CD4-positive, alpha-beta T cell treated with Interleukin-17A for 1 hour (primary cell): ENCODE measurements around the gene FRK.
"Not testable (repeated sequence)": the region's sequence is repeated elsewhere in the genome, so short reads cannot be mapped to it uniquely, and the experiment has no call there.

ENCODE experiments used
- DNase-seq: peaks from one replicate; pipeline ENCODE4 v3.0.0-alpha.2; 2020

Gene FRK

DNA sequence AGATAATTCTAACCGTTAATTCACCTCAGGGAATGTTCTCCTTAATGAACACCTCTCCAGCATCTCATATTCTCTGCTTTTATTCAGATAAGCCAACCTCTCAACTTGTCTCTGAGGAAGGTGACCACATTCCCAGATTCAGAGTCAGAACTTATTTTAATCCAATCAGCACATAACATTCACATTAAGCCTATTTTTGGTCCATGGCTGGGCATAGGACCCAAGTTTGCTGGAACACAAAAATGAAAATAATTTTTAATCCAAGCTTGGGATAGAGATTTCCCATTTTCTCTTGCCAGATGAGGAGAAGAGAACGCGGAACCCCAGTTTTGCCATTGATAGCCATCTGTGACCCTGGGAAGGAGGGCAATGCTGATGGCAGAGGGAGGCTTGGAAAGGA, 126.5 kb downstream of the FRK start:
- DNase-seq: no peak

DNA sequence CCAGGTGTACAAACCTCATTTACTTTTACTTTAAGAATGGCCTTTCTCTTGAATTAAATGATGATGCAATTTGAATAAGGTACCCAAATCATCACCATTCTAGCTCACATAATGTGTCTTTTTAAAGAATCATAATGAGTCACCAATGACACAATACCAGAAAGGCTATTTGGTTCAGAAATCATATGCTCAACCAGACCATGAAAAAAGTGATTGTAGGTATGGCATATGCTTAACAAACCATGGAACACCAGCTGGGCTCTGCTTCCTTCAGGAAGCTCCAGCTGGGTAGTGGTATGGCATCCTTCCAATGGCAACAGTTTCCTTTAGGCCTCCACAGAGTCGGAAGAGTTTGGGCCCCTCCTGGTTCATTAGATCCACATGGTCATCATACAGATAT, 128.2 kb downstream of the FRK start:
- no peak for DNase-seq

- DNase-seq: not testable (repeated sequence)
Observed at GRCh38 chr6:115928000-115928399, 132.7 kb downstream of the FRK start.

- DNase-seq: no peak
Observed at GRCh38 chr6:115922971-115923370, 137.7 kb downstream of the FRK start.

GRCh38 chr6:115914098-115914497, 146.6 kb downstream of the FRK start:
- no peak for DNase-seq

- no peak for DNase-seq
Observed at GRCh38 chr6:115909923-115910546, 150.7 kb downstream of the FRK start.

DNA sequence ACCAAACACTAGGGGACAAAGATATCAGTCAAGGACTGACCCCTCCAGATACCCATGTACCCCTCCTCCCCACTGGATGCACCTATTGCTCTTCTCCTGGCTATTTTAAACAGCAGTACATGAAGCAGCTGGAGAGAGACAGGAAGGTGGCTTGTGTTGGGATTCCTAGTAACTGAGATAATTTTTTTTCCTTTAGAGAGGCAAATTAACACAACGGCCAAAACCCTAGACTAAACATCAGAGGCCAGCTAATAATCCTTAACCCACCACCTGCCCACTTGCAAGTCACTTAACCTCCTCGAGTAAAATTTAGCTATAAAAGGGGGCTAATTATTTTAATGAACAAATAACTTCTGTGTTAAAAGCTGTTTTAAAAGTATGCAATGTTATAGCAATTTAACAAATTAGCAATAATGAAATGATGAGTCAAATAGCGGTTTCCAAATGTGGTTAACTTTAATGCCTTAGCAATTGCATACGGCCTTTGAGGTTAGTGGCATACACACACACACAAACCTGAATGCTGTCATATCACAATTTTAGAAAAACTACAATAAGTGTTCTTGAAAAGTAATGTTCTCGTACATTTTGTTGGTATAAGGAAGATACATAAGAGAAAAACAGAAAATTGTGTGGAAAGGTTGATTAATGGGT, 151.7 kb downstream of the FRK start:
- DNase-seq: no peak

DNA sequence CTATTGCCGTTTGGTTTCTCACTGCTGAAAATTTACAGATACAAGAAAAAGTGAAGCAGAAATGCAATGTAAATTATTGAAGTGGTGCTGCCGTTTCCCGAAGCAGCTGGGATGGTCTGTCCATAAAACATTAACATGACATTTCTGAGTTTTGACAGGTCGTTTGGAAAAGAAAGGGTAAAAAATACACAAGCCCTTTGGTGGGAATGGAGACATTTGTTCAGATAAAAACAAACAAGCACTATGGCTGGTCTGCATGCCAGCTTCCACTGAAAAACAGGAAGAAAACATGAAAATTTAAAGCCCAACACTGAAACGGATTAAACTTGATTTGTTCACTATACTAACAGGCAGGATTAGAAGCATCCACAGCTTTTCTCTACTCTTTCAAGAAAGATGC, 155.2 kb downstream of the FRK start:
- DNase-seq: no peak

DNA sequence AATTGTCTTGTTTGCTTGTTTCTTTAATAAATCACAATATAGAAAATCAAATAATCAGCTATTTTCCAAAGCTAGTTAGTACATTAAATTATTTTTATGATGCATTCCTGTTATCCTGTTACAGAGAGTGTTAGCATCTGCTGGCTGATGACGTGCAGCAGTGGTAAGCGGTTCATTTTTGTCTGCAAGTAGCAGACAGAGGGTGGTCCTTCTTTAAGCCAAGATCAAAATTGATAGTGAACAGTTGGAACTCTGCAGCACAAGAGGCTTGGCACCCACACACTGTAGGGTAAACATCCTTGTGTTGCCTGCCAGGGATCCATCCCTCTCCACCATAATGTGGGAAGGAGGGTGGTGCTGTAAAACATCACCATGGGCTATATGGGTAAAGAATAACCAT, 158.3 kb downstream of the FRK start:
- DNase-seq: no peak

DNA sequence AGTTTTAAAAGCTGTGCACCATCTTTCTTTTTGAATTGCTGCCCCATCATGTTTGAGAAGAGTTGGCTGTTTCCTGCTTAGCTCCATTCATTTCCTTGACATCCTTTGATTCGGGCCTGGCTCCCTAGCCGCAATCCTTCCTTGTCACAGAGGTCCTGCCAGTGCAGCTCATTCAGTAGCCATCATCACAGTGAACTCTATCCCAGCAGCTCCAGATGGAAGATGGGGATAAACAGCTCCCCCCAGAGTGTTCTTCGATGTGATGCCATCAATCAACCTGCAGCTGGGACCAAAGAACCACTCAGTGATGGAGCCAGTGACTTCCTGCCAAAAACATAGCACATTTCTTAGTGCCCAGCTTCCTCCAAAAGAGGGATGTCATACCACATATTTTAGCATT, 158.8 kb downstream of the FRK start:
- DNase-seq: no peak

DNA sequence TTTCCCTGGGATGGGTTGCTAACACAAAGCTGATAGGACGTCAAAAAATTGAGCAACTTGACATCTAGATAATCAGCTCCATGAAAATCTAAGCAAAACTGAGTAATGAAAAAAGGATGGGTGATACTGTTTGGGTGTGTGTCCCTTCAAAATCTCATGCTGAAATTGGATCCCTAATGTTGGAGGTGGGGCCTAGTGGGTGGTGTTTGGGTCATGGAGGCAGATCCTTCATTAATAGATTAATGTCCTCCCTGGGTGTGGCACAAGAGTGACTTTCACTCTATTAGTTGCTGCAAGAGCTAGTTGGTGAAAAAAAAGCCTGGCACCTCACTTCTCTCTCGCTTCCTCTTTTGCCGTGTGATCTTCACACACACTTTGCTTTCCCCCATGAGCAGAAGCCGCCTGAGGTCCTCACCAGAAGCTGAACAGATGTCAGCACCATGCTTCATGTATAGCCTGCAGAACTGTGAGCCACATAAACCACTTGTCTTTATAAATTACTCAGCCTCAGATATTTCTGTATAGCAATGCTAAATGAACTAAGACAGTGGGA, 160.9 kb downstream of the FRK start:
- DNase-seq: no peak

GRCh38 chr6:115898246-115898645, 162.4 kb downstream of the FRK start:
- no peak for DNase-seq

GRCh38 chr6:115896538-115897129, 164.1 kb downstream of the FRK start:
- DNase-seq: no peak

- DNase-seq: no peak
Observed at GRCh38 chr6:115894426-115894992, 166.2 kb downstream of the FRK start.

DNA sequence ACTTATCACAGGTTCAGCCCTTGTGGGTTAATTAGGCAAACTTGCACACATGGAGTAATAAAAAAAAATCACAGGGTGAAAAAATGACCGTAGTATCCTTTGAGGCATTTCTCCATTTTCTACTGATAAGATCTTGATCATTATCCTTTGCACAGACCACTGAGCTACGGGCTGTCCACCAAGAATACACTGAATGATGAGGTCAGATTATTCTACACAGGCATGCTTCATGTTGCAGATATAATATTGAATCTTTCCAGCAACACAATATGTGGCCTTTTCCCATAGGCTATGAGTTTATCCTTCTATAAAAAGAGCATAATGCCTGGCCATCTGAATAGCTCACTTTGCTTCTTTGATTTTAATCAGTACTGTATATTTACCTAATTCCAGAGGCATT, 168.9 kb downstream of the FRK start:
- no peak for DNase-seq

DNA sequence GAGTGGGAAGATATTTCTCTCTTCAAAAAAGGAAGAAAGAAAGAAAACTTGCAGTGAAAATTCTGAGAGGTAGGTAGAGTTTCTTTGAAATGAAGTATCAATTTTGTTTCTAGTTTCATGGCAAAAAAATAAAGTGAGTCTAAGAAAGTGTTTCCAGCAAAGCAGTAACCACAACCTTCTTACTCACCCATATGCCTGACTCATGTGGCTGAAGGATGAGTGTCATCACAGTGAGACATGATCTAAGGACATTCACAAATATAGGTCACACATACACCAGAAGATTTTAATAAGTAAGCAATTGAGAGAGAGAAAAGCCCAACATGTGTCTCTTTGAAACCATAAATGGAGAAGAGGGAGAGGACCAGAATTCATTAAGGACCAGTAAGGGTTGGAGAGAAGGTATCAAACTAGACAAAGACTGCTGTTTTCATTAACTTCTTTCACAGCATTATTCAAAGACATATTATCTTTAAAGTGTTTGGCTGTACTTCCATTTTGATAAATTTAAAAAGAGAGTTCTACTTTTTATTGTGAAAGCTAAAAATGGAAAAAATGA, 169.5 kb downstream of the FRK start:
- no peak for DNase-seq

- no peak for DNase-seq
Observed at GRCh38 chr6:115890238-115890637, 170.5 kb downstream of the FRK start.

GRCh38 chr6:115888687-115889470, 171.8 kb downstream of the FRK start:
- not testable (repeated sequence) for DNase-seq

DNA sequence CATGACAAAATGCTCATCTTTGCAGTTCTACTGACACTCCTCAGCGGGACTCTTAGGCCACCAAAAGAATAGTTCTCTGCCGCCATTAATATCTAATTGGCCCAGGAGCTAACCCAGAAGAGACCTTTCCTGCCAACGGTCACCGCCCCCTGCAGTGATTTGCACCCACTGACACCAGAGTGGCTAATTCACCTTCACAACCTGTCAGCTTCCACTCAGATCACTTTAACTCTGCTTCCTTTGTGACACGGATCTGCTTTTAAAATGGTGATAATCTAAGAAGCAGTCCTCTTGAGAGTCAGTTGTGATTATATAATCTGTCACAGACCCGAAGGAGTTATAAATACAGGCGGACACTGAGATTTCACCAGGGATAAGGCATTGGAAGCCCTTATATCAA, 172.8 kb downstream of the FRK start:
- no peak for DNase-seq

GRCh38 chr6:115885636-115886366, 174.9 kb downstream of the FRK start:
- no peak for DNase-seq

- DNase-seq: no peak
Observed at GRCh38 chr6:115882771-115883170, 177.9 kb downstream of the FRK start.

DNA sequence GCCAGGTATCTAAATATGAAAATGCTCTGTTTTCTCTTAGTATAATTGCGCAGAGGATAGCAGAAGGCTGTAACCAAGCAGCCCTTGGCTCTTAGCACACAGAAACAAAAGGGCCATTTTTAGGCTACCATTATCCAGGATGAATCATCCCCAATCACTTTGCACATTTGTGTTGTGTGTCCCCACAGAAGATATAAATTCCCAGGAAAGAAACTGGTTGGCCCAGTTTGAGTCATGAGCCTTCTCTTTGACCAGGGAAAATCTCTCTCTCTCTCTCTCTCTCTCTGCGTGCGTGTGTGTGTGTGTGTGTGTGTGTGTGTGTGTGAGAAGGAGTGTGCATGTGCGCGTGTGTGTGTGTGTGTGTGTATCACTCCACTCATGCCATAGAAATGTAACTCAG, 178.5 kb downstream of the FRK start:
- no peak for DNase-seq
